Left hindlimb (tissue), 1 donor: ENCODE measurements around the gene TUBA3D.
"Not testable (repeated sequence)": the region's sequence is repeated elsewhere in the genome, so short reads cannot be mapped to it uniquely, and the experiment has no call there.

Experiments
- DNase-seq: peaks from one replicate; pipeline ENCODE4 v3.0.0-alpha.2; 2018

Gene TUBA3D

DNA sequence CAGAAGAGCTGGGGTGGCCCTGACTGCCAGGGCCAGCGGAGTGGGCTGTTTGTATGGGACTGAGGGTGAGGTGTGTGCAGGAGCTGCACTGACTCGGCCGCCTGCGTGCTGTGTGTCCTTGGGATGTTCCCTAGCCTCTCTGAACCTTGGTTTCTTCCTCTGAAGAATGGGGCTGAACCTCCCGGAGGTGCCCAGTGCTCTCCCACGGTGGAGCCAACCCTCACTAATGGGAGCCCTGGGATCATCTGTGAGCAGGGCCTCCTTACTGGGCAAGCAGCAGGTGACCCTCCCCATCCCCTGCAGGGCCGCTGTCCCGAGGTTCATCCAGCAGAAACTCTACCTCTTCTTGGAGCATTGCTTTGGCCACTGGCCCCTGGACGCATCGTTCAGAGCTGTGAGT is 40.1 kb downstream of the TUBA3D start:
- DNase-seq: no peak

DNA sequence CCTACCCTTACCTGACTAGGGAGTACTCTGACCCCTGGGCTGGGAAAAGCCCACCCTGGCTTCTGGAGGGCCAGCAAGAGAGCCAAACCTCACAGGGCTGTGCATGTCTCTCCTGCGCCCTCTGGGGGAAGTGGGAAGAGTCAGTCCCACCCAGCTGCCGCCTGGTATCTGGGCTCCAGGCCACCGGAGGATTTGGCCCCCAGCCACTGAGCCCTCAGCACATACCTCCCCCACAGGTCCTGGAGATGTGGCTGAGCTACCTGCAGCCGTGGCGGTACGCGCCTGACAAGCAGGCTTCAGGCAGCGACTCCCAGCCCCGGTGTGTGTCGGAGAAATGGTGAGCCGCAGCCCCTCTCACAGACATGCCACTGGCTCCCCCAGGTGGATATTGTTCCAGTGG is 40.7 kb downstream of the TUBA3D start:
- DNase-seq: not testable (repeated sequence)

DNA sequence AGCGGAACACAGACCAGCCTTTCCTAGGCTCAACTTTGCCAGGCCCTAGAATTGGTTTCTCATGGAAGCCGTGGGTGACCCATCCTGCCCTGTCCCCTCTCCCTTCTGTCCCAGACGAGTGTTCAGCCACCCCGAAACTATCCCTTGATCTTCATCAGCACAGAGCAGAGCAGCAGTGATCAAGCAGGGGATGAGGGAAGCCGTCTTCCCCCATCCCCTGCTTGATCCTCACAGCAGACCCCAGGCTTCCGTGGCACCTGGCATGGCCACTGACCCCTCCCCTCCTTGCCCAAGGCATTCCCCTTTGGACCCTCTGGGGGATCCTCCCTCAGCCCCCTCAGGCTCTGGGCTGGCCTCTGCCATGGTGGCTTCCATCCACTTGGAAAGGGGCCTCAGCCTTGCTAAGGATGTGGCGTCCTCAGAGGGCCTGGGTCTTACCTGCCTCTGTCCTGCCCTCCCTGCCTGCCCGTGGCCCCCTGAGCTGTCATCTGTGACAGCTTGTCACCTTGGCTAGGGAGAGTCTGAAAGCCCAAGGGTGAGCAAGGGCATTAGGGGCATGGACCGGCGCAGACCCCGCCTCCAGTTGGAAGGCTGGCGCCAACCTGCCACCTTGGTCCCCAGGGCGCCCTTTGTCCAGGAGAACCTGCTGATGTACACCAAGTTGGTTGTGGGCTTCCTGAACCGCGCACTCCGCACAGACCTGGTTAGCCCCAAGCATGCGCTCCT is 41.4 kb downstream of the TUBA3D start:
- DNase-seq: no peak

DNA sequence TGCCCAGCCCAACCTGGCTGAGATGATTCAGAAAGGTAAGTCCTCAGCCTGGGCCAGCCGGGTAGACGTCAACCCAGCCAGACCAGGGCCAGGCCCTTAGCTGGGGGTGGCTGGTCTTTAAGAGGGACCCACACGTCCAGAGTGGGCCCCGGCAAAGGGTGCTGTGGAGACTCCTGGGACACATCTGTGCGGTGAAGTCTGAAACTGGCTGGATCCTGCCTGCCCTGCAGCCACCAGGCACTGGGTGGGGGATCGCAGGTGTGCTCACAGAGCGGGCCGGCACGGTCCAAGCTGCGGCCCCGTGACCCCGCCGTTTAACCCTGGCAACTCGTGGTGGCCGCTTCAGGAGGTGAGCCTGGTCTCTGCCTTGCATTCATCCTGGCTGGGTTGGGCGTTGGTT is 41.9 kb downstream of the TUBA3D start:
- not testable (repeated sequence) for DNase-seq

DNA sequence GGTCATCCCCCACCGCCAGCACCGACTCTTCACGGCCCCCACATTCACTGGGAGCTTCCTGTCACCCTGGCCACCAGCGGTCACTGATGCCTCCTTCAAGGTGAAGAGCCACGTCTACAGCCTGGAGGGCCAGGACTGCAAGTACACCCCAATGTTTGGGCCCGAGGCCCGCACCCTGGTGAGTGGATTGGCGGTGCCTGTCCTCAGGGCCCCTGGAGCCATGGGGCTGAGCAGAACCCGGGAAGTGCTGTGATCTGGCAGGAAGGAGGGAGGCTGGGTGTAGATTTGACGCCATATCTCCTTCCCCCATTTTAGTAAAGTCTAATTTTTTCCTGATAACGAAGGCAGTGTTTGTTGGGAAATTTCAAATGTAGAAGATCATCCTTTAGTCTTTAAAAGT is 42.6 kb downstream of the TUBA3D start:
- DNase-seq: not testable (repeated sequence)

DNA sequence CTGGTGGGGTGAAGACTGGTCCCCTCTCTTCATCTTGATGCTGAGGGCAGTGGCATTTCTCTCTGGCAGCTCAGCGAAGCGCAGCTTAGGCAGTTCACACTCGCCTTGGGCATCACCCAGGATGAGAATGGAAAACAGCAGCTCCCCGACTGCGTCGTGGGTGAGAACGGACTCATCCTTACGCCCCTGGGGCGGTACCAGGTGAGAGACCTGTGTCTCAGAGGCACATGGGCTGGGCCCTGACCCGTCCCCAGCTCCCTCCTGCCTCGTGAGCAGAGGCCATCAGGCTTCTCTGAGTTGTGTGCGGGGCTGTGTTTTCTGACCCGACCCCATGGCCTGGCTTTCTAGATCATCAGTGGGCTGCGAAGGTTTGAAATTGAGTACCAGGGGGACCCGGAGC is 43.5 kb downstream of the TUBA3D start:
- DNase-seq: no peak

DNA sequence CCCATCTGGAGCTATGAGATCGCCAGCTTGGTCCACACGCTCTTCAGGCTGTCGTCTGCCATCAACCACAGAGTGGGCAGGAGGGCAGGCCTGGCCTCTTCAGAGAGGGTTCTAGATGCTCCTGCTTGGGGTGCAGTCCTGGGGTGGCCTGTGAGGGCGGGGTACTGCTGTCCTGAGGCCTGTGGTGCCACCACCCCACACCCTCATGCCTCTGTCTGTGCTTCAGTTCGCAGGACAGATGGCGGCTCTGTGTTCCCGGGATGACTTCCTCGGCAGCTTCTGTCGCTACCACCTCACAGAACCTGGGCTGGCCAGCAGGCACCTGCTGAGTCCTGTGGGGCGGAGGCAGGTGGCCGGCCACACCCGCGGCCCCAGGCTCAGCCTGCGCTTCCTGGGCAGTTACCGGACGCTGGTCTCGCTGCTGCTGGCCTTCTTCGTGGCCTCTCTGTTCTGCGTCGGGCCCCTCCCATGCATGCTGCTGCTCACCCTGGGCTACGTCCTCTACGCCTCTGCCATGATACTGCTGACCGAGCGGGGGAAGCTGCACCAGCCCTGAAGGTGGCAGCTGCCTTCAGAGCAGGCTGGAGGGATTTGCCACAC is 44.1 kb downstream of the TUBA3D start:
- not testable (repeated sequence) for DNase-seq

DNA sequence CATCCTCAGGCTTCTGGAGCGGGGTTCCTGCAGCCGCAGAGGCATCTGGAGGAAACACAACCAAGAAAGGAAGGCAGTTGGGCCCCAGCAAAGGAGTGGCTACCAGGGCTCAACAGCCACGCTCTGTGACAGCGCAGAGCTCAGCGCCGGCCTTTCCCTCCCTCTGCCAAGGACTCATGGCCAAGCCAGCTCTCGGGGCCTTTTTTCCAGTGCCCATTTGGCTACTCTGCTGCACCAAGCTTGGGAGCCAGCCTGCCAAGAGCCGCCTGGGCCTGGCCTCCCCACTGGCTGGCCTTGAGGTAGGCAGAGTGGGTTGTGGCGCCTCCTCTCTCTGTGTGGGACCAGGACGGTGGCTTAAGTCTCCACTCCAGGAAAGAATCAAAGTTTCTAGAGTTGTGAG is 44.6 kb downstream of the TUBA3D start:
- DNase-seq: no peak

DNA sequence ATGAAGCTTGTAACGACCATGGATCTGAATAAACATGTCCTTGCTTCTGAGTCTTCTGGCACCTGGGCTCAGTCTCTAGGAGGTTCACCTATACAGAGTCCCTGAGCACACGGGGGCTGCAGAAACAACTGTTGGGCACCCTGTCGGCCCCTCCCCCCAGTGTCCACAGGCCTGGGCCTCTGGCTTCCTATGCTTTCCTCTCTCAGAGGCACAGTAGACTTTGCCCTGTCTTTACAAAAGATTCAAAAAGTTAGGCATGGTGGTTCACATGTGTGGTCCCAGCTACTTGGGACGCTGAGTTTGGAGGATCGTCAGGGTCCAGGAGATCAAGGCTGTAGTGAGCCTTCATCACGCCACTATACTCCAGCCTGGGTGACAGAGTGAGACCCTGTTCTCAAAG is 45.6 kb downstream of the TUBA3D start:
- not testable (repeated sequence) for DNase-seq

DNA sequence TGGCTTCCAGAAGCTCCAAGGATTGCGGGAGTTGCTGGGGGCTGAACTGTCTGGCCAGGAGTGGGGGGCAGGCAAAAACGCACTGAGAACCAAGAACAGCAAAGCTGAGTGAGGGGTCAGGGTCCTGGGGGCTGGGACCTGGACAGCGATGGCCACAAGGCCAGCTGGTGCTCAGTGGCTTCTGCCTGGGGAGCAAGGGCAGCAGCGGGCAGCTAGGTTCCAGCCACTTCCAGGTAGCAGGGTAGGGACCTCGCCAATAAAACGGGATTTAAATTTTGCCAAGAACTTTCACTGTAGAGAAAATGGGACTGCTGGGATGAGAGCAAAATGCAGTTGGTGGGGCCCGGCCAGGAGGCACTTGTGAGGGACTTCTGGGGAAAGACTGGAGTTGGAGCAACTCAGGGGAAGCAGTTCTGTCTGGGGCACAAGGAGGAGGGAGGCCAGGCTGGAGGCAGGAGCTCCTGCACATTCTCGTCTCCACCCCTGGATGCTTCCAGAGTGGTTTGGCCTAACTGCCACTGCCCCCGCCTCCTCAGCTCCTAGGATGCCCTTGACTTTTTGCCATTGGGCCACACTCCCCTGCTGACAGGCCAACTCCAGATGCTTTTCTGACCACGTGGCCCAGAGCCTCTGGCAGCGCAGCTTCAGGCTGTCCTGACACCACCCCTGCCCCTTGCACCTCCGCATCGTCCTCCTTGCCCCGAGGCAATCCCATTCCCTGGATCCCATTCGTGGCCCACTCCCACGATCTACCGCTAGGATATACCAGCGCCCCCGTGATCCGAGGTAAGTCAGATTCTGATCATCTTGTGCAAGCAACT is 46.3 kb downstream of the TUBA3D start:
- no peak for DNase-seq

DNA sequence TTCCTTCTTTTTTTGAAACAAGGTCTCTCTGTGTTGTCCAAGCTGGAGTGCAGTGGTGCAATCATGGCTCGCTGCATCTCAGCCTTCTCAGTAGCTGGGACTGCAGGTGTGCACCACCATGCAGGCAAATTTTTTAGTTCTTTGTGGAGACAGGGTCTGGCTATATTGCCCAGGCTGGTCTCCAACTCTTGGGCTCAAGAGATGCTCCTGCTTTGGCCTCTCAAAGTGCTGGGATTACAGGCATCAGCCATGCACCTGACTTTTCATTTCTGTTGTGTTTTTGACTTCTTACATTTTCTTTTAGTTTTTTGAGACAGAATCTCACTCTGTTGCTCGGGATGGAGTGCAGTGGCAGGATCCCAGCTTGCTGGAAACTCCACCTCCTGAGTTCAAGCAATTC is 49.3 kb downstream of the TUBA3D start:
- not testable (repeated sequence) for DNase-seq

DNA sequence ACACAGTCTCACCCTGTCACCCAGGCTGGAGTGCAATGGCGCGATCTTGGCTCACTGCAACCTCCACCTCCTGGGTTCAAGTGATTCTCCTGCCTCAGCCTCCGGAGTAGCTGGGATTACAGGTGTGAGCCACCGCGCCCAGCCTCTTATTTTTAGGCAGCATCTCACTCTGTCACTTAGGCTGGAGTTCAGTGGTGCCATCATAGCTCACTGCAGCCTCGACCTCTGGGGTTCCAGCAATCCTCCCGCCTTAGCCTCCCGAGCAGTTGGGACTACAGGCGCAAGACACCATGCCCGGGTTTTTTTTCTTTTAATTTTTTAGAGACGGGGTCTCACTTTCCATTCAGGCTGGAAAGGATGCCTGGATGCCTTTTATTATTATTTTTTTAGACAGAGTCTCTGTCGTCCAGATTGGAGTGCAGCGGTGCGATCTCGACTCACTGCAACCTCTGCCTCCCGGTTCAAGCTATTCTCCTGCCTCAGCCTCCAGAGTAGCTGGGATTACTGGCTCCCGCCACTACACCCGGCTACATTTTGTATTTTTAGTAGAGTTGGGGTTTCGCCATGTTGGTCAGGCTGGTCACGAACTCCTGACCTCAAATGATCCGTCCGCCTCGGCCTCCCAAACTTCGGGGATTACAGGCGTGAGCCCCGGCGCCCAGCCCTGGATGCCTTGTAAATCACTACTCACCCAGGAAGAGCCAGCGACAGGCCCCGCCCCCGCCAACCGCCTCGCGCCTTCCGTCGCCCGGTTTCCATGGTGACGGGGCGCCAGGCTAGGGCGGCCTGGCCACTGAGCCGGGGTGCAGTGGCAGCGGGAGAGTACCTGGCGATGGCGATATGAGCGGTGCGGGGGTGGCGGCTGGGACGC is 51.4 kb downstream of the TUBA3D start, which contains the start of gene CCDC74A:
Gene CCDC74A, plus strand, starts transcription at position 758 of the 871 bp plus-strand sequence. Its CDS starts 83 bp downstream, at position 841.
- DNase-seq: not testable (repeated sequence)

DNA sequence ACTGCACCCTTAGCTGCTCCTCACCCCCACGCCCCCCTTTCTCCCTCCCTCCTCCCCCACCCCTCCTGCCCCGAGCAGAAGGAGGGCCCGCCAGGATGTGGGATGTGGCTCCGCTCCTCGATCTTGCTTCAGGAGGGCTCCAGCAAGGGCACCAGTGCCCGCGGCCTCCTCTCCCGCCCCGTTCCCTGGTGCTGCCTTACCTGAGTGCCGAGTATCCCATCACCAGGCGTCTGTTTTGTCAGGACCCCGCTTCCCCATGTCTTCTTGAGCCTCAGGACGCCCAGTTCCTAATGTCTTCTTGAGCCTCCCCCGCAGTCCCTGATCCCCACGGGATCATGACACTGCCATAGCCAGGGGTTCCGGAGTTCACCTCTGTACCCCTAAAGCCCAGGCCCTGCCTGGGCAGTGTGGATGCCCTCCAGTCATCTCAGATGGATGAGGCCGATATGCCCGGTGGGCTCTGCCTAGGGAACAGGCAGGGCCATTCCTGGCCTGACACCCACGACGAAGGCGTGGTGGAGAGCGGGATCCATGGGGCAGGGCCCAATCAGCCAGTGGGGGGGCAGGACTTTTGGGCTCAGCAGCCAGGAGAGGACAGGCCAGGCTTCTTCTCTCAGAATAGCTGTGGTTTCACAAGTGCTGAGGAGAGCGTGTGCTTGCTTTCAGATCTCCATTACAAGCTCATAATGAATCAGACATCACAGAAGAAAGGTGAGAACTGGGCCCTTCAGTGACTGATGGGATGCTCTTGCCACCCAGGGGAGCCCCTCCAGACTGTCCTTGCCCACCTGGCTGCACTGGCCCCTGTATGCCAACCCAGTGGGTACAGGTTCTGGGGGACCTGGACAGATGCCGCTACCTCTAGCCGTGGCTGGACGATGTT is 53.3 kb downstream of the TUBA3D start:
- DNase-seq: not testable (repeated sequence)

DNA sequence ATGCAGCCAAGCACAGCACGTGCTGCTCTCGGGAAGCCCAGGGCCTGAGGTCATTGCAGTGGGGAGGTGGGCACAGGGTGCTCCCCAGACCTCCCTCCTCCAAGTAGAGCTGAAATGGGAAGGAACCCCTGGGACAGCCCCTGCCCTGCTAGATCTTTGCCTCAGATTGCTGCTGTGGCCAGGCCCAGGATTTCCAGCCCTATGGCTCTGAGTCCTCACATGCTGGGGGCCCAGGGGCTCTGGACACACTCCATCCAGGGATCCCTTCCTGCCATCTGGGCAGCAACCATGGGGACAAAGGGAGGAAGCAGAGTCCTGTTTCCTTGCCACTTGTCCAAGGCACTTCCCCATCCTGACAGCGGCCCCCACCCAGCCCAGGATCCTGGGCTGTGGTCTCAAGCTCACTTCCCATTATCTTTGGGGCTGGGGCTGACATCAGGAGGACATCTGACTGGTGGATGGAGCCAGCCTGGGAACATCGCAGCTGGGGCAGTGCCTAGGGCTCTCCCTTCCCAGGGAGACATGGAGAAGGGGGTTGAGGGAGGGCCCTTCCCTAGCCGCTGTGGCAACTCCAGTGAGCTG is 54.0 kb downstream of the TUBA3D start:
- DNase-seq: not testable (repeated sequence)

DNA sequence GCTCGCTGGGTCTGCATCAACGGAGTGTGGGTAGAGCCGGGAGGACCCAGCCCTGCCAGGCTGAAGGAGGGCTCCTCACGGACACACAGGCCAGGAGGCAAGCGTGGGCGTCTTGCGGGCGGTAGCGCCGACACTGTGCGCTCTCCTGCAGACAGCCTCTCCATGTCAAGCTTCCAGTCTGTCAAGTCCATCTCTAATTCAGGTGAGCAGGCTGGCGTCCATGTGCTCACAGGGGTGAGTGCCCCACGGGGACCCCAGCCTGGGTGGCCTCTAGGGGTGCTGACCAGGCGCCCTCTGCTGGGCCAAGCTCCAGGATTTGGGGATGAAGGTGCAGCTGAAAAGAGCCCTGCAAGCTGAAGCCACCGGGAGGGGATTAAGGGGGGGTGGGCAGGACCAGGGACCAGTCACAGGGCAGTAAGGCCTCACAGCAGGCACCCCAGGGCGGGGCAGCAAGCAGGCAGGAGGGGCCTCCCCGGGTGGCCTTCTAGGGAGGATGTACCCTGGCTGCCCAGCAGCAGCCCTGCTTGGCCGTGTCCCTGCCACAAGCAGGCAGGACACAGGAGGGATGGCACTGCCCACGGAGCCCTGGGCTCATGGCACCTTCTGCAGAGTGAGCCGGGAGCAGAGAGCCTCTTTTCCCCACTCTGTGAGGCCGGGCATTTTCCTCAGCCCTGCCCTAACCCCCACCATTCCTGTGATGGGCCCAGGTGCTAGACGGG is 54.9 kb downstream of the TUBA3D start:
- DNase-seq: not testable (repeated sequence)

DNA sequence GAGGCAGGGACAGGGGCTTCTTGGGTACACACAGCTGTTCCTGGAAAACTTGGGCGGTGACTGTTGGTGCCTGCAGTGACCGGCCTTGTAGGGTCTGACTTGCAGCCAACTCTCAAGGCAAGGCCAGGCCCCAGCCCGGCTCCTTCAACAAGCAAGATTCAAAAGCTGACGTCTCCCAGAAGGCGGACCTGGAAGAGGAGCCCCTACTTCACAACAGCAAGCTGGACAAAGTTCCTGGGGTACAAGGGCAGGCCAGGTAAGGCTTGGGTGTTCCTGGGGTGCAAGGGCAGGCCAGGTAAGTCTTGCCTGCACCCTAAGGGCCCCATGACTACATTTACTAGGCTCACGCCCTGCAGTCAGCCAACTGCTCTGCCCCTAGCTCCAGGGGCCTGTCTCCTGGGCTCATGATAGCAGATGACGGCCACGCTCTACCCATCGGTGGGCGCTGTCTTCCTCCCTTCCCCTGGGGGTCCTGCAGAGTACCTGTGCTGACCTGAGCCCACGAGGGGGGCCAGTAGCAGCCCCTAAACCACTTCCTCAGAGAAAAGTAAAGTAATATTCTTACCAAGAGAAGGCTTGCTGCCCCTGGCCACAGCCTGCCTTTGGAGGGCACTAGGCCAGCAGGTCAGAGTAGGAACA is 55.7 kb downstream of the TUBA3D start:
- not testable (repeated sequence) for DNase-seq
